ENCODE data around the gene NANS. TPM values are rescaled to one million over a fixed set of nuclear protein-coding genes. Genes with fewer than 3 reads are reported as not detected.

NANS gene
- total RNA-seq, 1 experiment from 2014 or later = 48.9 TPM

DNA sequence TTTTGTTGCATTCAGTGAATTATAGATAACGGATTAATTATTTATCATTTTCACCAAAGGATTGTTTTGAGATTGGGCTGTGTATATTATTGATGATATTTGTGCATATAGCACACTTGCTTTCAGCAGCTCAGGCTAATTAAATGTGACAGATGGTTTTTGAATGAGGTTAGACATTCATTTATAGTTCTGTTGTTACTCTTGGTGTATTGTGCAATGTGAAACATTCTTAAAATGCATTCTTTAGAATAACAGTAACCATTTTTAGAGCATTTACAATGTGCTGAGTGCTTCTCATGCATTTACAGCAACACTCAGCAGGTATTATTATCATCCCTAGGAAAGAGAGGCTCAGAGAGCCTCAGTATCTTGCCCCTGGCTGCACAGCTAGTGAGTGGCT is 23.8 kb downstream of the NANS start:
- intact Hi-C loops (cut with micrococcal nuclease) = loop anchor here (10.0 kb wide), 1 partner anchor 64 kb away; no protein-coding TSS in a partner anchor
- DNase-seq (ENCODE audit: low read depth, low spot score) (no peak), ATAC-seq (no peak)
- H2AFZ ChIP-seq (ENCODE audit: low read depth, low read length, poor library complexity, severe bottlenecking) = no peak overlapping the region
- H3K4me2 ChIP-seq (ENCODE audit: low read length) = no peak overlapping the region
- RAD21 ChIA-PET (ENCODE audit: low non-redundant PET in 1 of 2, low total read pairs in 2 of 2, uncharacterized antibody in 2 of 2, unreplicated experiment in 2 of 2) = no interaction called here
- CTCF ChIA-PET = no interaction called here
- H3K9ac ChIP-seq (ENCODE audit: low read length) = no peak overlapping the region
- H4K20me1 ChIP-seq (ENCODE audit: insufficient read depth) = no peaks in the 10 kb centered on the region
- BruUV-seq (replicated peaks) = no TSS peak
- H3K79me2 ChIP-seq (ENCODE audit: insufficient read depth, low read length) = peaks cover 15% of the 10 kb centered on the region
- no peaks in the 10 kb centered on the region for H3K27me3 ChIP-seq (ENCODE audit: insufficient read depth, low read length)
- peaks cover 30 to 52% of the 10 kb centered on the region in 2 experiments for H3K36me3 ChIP-seq (ENCODE audit: control insufficient read depth in 1 of 2, insufficient read depth in 2 of 2, low read length in 2 of 2)
- H3K27ac ChIP-seq (ENCODE audit: low read depth, low read length) = no peak overlapping the region
- POLR2A ChIA-PET = no interaction called here
- H3K4me3 ChIP-seq (replicated peaks in 1 of 2; ENCODE audit: low read depth in 1 of 2, low read length in 2 of 2) = no peak overlapping the region
- TF ChIP-seq ZNF274 (IDR thresholded peaks at IDR 0.05; ENCODE audit: low read depth, low read length) (no peak), EZH2 (IDR thresholded peaks at IDR 0.05) (no peak), CBX3 (IDR thresholded peaks at IDR 0.05; ENCODE audit: low read depth) (no peak), TCF7L2 (IDR thresholded peaks at IDR 0.05; ENCODE audit: borderline replicate concordance, extremely low read depth, insufficient read depth, insufficient read length) (no peak), ELF1 (IDR thresholded peaks at IDR 0.05; ENCODE audit: borderline replicate concordance, low read depth) (no peak), SP1 (IDR thresholded peaks at IDR 0.05; ENCODE audit: low read depth) (no peak), EGR1 (IDR thresholded peaks at IDR 0.05; ENCODE audit: low read depth) (no peak), POLR2A (IDR thresholded peaks at IDR 0.05; ENCODE audit: borderline replicate concordance, extremely low read depth, insufficient read depth, insufficient read length) (no peak), POLR2AphosphoS5 (IDR thresholded peaks at IDR 0.05; ENCODE audit: low read depth, low read length) (no peak), FOSL1 (IDR thresholded peaks at IDR 0.05; ENCODE audit: low read depth) (no peak), SRF (IDR thresholded peaks at IDR 0.05; ENCODE audit: low read depth) (no peak)
- TF ChIP-seq, protein P1, sequence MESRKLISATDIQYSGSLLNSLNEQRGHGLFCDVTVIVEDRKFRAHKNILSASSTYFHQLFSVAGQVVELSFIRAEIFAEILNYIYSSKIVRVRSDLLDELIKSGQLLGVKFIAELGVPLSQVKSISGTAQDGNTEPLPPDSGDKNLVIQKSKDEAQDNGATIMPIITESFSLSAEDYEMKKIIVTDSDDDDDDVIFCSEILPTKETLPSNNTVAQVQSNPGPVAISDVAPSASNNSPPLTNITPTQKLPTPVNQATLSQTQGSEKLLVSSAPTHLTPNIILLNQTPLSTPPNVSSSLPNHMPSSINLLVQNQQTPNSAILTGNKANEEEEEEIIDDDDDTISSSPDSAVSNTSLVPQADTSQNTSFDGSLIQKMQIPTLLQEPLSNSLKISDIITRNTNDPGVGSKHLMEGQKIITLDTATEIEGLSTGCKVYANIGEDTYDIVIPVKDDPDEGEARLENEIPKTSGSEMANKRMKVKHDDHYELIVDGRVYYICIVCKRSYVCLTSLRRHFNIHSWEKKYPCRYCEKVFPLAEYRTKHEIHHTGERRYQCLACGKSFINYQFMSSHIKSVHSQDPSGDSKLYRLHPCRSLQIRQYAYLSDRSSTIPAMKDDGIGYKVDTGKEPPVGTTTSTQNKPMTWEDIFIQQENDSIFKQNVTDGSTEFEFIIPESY (IDR thresholded peaks at IDR 0.05; ENCODE audit: extremely low read depth, insufficient replicate concordance, low read length) = no peak
- TF ChIP-seq, protein P2, sequence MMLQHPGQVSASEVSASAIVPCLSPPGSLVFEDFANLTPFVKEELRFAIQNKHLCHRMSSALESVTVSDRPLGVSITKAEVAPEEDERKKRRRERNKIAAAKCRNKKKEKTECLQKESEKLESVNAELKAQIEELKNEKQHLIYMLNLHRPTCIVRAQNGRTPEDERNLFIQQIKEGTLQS (IDR thresholded peaks at IDR 0.05) = no peak
- TF ChIP-seq, protein P3, sequence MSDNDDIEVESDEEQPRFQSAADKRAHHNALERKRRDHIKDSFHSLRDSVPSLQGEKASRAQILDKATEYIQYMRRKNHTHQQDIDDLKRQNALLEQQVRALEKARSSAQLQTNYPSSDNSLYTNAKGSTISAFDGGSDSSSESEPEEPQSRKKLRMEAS (IDR thresholded peaks at IDR 0.05) = no peak
- H3K9me2 ChIP-seq (ENCODE audit: insufficient read depth) = no peaks in the 10 kb centered on the region
- H3K9me3 ChIP-seq (ENCODE audit: control insufficient read depth in 1 of 2, insufficient read depth in 1 of 2, low read depth in 1 of 2, low read length in 2 of 2) = no peaks in the 10 kb centered on the region
- H3K4me1 ChIP-seq (ENCODE audit: control insufficient read depth in 1 of 2, insufficient read depth in 2 of 2, low read length in 2 of 2) = peaks cover 0 to 14% of the 10 kb centered on the region in 2 experiments; a peak in 2 of 4 replicates

Measured in HCT116 (cell line).